IPS-18a (cell line): ENCODE results near the gene PCBP3.
"Not testable (repeated sequence)": the region's sequence is repeated elsewhere in the genome, so short reads cannot be mapped to it uniquely, and the experiment has no call there.

Experiments
- H3K27ac ChIP-seq: one replicate; pipeline ENCODE4 v1.5.1; 2013; ENCODE audit warnings: low read length
- H3K27me3 ChIP-seq: one replicate; pipeline ENCODE4 v1.6.1; 2013; ENCODE audit warnings: mild to moderate bottlenecking, low read length; ENCODE audit not compliant: control insufficient read depth, insufficient read depth
- H3K36me3 ChIP-seq: one replicate; pipeline ENCODE4 v1.6.1; 2013; ENCODE audit warnings: low read depth, low read length; ENCODE audit not compliant: control insufficient read depth
- H3K4me1 ChIP-seq: one replicate; pipeline ENCODE4 v1.6.1; 2013; ENCODE audit warnings: low read depth, low read length; ENCODE audit not compliant: control insufficient read depth
- H3K4me3 ChIP-seq: one replicate; pipeline ENCODE4 v1.5.1; 2013; ENCODE audit warnings: low read length
- H3K9ac ChIP-seq: one replicate; pipeline ENCODE4 v1.6.1; 2013; ENCODE audit warnings: mild to moderate bottlenecking, low read length, moderate library complexity
- H3K9me3 ChIP-seq: one replicate; pipeline ENCODE4 v1.6.1; 2013; ENCODE audit warnings: low read depth, low read length; ENCODE audit not compliant: control insufficient read depth

PCBP3 gene

GRCh38 chr21:45825219-45825618, 181.7 kb downstream of the PCBP3 start:
- Histone ChIP-seq H3K4me3 (no peak overlapping the region), H3K27ac (no peak overlapping the region), H3K27me3 (no peaks in the 10 kb centered on the region), H3K4me1 (no peaks in the 10 kb centered on the region), H3K9ac (no peak overlapping the region), H3K9me3 (no peaks in the 10 kb centered on the region), H3K36me3 (no peaks in the 10 kb centered on the region)

- no peaks in the 10 kb centered on the region for H3K36me3 ChIP-seq
- no peaks in the 10 kb centered on the region for H3K27me3 ChIP-seq
- H3K4me1 ChIP-seq: no peaks in the 10 kb centered on the region
- no peaks in the 10 kb centered on the region for H3K9me3 ChIP-seq
- no peak overlapping the region for H3K9ac ChIP-seq
- H3K4me3 ChIP-seq: no peak overlapping the region
- no peak overlapping the region for H3K27ac ChIP-seq
Observed at GRCh38 chr21:45826676-45827301, 183.3 kb downstream of the PCBP3 start.

GRCh38 chr21:45827302-45827692, 183.8 kb downstream of the PCBP3 start:
- no peak overlapping the region for H3K4me3 ChIP-seq
- H3K27me3 ChIP-seq: no peaks in the 10 kb centered on the region

GRCh38 chr21:45827881-45828579, 184.5 kb downstream of the PCBP3 start:
- no peaks in the 10 kb centered on the region for H3K27me3 ChIP-seq
- H3K9me3 ChIP-seq: no peaks in the 10 kb centered on the region
- no peak overlapping the region for H3K27ac ChIP-seq
- H3K4me3 ChIP-seq: no peak overlapping the region
- H3K36me3 ChIP-seq: no peaks in the 10 kb centered on the region
- H3K4me1 ChIP-seq: no peaks in the 10 kb centered on the region
- no peak overlapping the region for H3K9ac ChIP-seq

More at GRCh38 chr21:45827302-45827692, 183.8 kb downstream of the PCBP3 start:
- Histone ChIP-seq H3K4me1 (no peaks in the 10 kb centered on the region), H3K36me3 (no peaks in the 10 kb centered on the region), H3K9ac (no peak overlapping the region), H3K27ac (no peak overlapping the region), H3K9me3 (no peaks in the 10 kb centered on the region)

GRCh38 chr21:45828580-45829570, 185.3 kb downstream of the PCBP3 start:
- H3K9me3 ChIP-seq: no peaks in the 10 kb centered on the region
- no peak overlapping the region for H3K27ac ChIP-seq
- H3K9ac ChIP-seq: no peak overlapping the region
- H3K4me3 ChIP-seq: no peak overlapping the region
- H3K36me3 ChIP-seq: no peaks in the 10 kb centered on the region
- H3K27me3 ChIP-seq: no peaks in the 10 kb centered on the region
- H3K4me1 ChIP-seq: no peaks in the 10 kb centered on the region

GRCh38 chr21:45829668-45830067, 186.1 kb downstream of the PCBP3 start:
- Histone ChIP-seq H3K36me3 (no peaks in the 10 kb centered on the region), H3K27me3 (no peaks in the 10 kb centered on the region), H3K4me3 (no peak overlapping the region), H3K4me1 (no peaks in the 10 kb centered on the region), H3K27ac (no peak overlapping the region), H3K9me3 (no peaks in the 10 kb centered on the region), H3K9ac (no peak overlapping the region)

- H3K27ac ChIP-seq: no peak overlapping the region
- H3K9ac ChIP-seq: no peak overlapping the region
- no peak overlapping the region for H3K4me3 ChIP-seq
- no peaks in the 10 kb centered on the region for H3K36me3 ChIP-seq
- H3K4me1 ChIP-seq: no peaks in the 10 kb centered on the region
- no peaks in the 10 kb centered on the region for H3K27me3 ChIP-seq
- no peaks in the 10 kb centered on the region for H3K9me3 ChIP-seq
Observed at GRCh38 chr21:45830221-45830640, 186.7 kb downstream of the PCBP3 start.

- no peaks in the 10 kb centered on the region for H3K27me3 ChIP-seq
- no peaks in the 10 kb centered on the region for H3K9me3 ChIP-seq
- no peaks in the 10 kb centered on the region for H3K36me3 ChIP-seq
- H3K9ac ChIP-seq: no peak overlapping the region
- H3K27ac ChIP-seq: no peak overlapping the region
- no peaks in the 10 kb centered on the region for H3K4me1 ChIP-seq
- H3K4me3 ChIP-seq: no peak overlapping the region
Observed at GRCh38 chr21:45830720-45831366, 187.3 kb downstream of the PCBP3 start.

GRCh38 chr21:45831991-45832740, 188.6 kb downstream of the PCBP3 start:
- H3K4me3 ChIP-seq: no peak overlapping the region
- H3K27me3 ChIP-seq: no peaks in the 10 kb centered on the region
- no peaks in the 10 kb centered on the region for H3K36me3 ChIP-seq
- no peaks in the 10 kb centered on the region for H3K4me1 ChIP-seq
- no peak overlapping the region for H3K27ac ChIP-seq
- H3K9ac ChIP-seq: no peak overlapping the region
- no peaks in the 10 kb centered on the region for H3K9me3 ChIP-seq

- not testable (repeated sequence) for H3K27ac ChIP-seq, H3K9ac ChIP-seq, H3K4me3 ChIP-seq, H3K4me1 ChIP-seq, H3K9me3 ChIP-seq, H3K27me3 ChIP-seq, H3K36me3 ChIP-seq
Observed at GRCh38 chr21:45832741-45833235, 189.3 kb downstream of the PCBP3 start.
